Small intestine (tissue), 7 donors: Measurements from ENCODE around the gene MDGA2. TPM values are rescaled to one million over a fixed set of nuclear protein-coding genes. Genes with fewer than 3 reads are reported as not detected.

Source experiments
- DNase-seq, 2 donors: peaks; one replicate each; pipeline versions ENCODE4 v3.0.0 to v3.0.0-alpha.2; 2013
- FAIRE-seq: peaks from 2 replicates; lab custom pipeline; 2012; peaks lifted over from hg19 to GRCh38; lab: Jason Lieb, UNC
- H3K27ac ChIP-seq, 3 donors: one replicate each; pipeline ENCODE4 v1.5.1; 2013; ENCODE audit warnings: low read length in 2 of 3, mild to moderate bottlenecking in 2 of 3, control low read depth in 1 of 3, inconsistent platforms in 1 of 3, low read depth in 1 of 3, moderate library complexity in 1 of 3
- H3K27me3 ChIP-seq, 3 donors: one replicate each; pipeline ENCODE4 v1.6.1; 2013; ENCODE audit warnings: low read length in 3 of 3, inconsistent platforms in 1 of 3; ENCODE audit not compliant: control insufficient read depth in 3 of 3, insufficient read depth in 3 of 3
- H3K36me3 ChIP-seq, 3 donors: one replicate each; pipeline ENCODE4 v1.6.1; 2013; ENCODE audit warnings: low read length in 3 of 3, inconsistent platforms in 1 of 3, low read depth in 1 of 3, mild to moderate bottlenecking in 1 of 3, moderate library complexity in 1 of 3; ENCODE audit not compliant: control insufficient read depth in 3 of 3, insufficient read depth in 2 of 3
- H3K4me1 ChIP-seq, 3 donors: one replicate each; pipeline ENCODE4 v1.6.1; 2013; ENCODE audit warnings: low read length in 2 of 3, inconsistent platforms in 1 of 3, low read depth in 1 of 3, mild to moderate bottlenecking in 1 of 3, moderate library complexity in 1 of 3; ENCODE audit not compliant: control insufficient read depth in 3 of 3, insufficient read depth in 2 of 3
- H3K4me3 ChIP-seq, 3 donors: one replicate each; pipeline ENCODE4 v1.5.1; 2013; ENCODE audit warnings: low read length in 3 of 3, control low read depth in 1 of 3, inconsistent platforms in 1 of 3, low read depth in 1 of 3, mild to moderate bottlenecking in 1 of 3, moderate library complexity in 1 of 3
- H3K9me3 ChIP-seq, 2 donors: one replicate each; pipeline ENCODE4 v1.6.1; 2013; ENCODE audit warnings: low read depth in 1 of 2, low read length in 1 of 2; ENCODE audit not compliant: control insufficient read depth in 2 of 2, insufficient read depth in 1 of 2
- WGBS, 3 donors: extraction: QIAGEN DNeasy Blood & Tissue Kit; methylation state at CpG; one replicate each; pipeline ENCODE4 v1.1.7; 2013; 5-methylcytosine and 5-hydroxymethylcytosine counted together
- polyA plus RNA-seq, 4 donors: library from polyadenylated mRNA; stranded (reverse) in 3 of 4; unstranded in 1 of 4; fragments of 200-250 nt in 3 of 4; fragments of 120-200 nt in 1 of 4; gene quantifications; one replicate each; pipeline versions ENCODE4 v1.2.1 to v1.2.3, GENCODE V29; 2013
- donor health status: healthy with polysubstance abuse.
- donor health status: control.
- donor health status: control.
- donor health status: Bipolar disorder and iron deficiency.
- donor health status: healthy.

Gene MDGA2
- polyA plus RNA-seq, 4 donors: 0.01 to 0.06 TPM; not detected in 2

DNA sequence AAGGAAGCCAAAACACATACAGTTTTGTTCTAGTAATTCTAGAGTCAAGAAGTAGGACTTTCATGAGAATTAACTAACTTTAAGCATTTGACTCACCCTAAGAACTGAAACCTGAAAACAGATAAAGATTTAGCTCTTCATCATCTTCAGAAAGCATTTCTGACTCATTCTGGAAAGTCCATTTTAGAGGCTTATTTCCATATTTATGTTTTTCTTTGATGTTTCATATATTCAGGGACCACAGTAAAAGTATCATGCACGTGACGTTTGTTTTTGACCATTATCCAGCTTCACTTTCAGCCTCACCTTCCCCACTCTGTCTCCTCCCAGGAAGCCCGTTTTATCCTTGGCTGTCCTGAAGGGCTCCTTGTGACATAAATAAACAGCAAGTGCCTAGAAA is 79.2 kb downstream of the MDGA2 start:
- Histone ChIP-seq H3K36me3 (no peaks in the 10 kb centered on the region), H3K27ac (no peak overlapping the region), H3K4me3 (no peak overlapping the region), H3K4me1 (no peaks in the 10 kb centered on the region), H3K27me3 (no peaks in the 10 kb centered on the region), H3K9me3 (no peaks in the 10 kb centered on the region)
- FAIRE-seq: no peak
- WGBS, 3 donors: 53 to 66% (median 64%) methylated on average over 3 of the region's 3 CpGs
- DNase-seq: no peak

DNA sequence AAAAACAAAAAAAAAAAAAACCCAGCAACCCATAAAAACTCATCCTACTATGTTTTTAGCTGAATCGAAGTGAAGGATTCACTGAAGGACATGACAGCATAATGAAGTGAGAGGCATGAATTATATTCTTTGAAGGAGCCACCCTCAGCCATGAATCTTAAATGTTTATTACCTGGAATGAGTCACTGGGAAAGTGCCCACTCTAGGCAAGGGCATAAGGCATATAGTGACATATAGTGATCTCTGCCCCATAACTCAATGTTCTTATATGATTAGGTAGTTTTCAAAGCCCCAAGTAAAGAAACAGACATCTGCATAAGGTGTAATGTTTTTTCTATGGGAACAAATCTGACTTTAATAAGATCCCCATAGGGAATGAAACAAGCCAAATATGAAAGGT is 79.9 kb downstream of the MDGA2 start:
- FAIRE-seq (no peak), DNase-seq (no peak)
- H3K9me3 ChIP-seq: no peaks in the 10 kb centered on the region
- no peak overlapping the region for H3K4me3 ChIP-seq
- WGBS, 3 donors: 74 to 86% (median 83%) methylated on average over 1 of the region's 1 CpG
- H3K27me3 ChIP-seq: no peaks in the 10 kb centered on the region
- no peaks in the 10 kb centered on the region for H3K4me1 ChIP-seq
- H3K27ac ChIP-seq: no peak overlapping the region
- H3K36me3 ChIP-seq: no peaks in the 10 kb centered on the region

DNA sequence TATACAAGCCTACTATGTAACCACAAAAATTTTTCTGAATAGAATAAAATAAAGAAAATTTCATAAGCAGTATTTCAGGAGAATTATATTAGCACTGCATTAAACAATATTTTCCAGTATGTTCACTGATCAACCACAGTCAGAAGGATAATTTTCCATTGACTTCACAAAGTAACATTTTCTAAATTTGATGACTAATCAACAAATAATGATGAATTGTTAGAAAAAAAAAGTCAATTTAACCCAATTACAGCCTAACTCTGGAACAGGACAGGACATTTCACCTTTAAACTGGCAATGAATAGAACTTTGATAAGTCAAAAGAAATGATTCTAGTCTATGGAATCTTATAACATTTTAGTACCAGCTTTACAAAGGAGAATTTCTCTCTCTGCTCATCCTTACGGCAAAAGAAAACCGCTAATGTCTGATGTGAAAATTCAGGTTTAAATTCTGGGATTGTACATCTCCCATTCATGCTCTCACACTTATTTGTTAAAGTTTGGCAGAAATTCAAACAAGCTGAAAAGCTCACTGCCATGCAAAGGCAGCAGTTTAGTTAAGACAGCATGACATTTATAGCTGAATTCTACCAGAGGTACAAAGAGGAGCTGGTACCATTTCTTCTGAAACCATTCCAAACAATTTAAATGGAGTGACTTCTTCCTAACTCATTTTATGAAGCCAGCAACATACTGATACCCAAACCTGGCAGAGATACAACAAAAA is 84.5 kb downstream of the MDGA2 start:
- no peaks in the 10 kb centered on the region for H3K27me3 ChIP-seq
- H3K4me1 ChIP-seq: no peaks in the 10 kb centered on the region
- H3K9me3 ChIP-seq: no peaks in the 10 kb centered on the region
- FAIRE-seq: no peak
- 33 to 44% (median 37%) methylated on average over 2 of the region's 2 CpGs for WGBS, 3 donors
- no peak overlapping the region for H3K27ac ChIP-seq
- DNase-seq: no peak
- H3K4me3 ChIP-seq: no peak overlapping the region
- H3K36me3 ChIP-seq: no peaks in the 10 kb centered on the region

DNA sequence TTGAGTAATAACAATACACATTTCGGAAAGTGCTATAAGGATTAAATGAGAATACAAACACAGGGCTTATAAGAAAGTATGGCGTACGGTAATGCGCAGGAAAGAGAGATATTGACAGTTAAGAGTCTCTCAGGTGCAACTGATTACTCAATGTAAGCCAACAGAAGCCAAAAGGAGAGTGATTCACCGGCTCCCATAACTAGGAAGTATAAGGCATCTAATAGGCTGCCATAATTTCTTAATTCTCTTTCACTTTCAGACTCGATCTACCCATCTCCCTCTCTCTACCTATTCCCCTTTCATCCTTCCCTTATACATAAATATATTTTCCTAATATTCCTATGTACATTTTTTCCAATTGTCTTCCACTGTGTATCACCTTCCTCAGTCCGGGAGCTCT is 90.0 kb downstream of the MDGA2 start:
- Histone ChIP-seq H3K9me3 (no peaks in the 10 kb centered on the region), H3K27me3 (no peaks in the 10 kb centered on the region), H3K4me1 (no peaks in the 10 kb centered on the region), H3K36me3 (no peaks in the 10 kb centered on the region), H3K27ac (no peak overlapping the region), H3K4me3 (no peak overlapping the region)
- WGBS, 3 donors: 77 to 90% (median 77%) methylated on average over 7 of the region's 7 CpGs
- DNase-seq (no peak), FAIRE-seq (no peak)

DNA sequence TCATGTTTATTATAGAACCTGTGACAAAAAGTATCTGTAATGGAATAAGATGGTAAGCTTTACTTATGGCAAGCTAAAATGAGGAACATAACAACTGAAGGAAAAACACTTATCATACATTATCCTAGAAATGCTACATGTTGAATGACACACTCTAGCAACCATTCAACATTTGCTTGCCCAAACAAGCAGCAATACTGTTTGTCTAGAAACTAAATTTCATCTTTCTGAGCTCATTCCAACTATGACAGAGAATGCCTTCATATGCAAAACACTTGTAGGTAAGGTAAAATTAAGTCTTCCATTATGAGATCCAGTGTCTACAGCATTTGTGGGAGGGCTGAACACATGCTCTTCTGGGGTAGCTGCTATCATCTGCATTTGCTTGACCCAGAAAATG is 108.1 kb downstream of the MDGA2 start:
- H3K4me1 ChIP-seq: no peaks in the 10 kb centered on the region
- FAIRE-seq (no peak), DNase-seq (no peak)
- H3K27me3 ChIP-seq: no peaks in the 10 kb centered on the region
- no peaks in the 10 kb centered on the region for H3K36me3 ChIP-seq
- no peak overlapping the region for H3K27ac ChIP-seq
- H3K4me3 ChIP-seq: no peak overlapping the region
- H3K9me3 ChIP-seq: no peaks in the 10 kb centered on the region

DNA sequence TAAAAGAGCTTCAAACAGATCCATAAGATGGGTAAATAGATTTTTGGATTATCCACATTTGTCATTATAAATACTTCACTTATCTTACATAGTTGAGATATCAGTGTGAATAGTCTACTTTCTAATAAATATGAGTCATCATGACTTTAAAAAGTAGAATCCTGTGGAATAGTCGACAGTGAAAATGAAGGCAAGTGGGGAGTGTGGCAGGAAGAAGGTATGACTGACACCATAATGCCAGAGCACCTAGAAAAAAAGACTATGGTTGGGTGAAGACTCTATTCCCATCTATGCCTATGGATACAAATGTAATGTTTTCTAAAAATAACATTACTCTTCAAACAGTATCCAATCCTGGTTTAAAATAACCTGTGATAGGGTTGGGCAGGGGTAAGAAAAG is 117.5 kb downstream of the MDGA2 start:
- Histone ChIP-seq H3K36me3 (no peaks in the 10 kb centered on the region), H3K4me1 (no peaks in the 10 kb centered on the region), H3K4me3 (no peak overlapping the region), H3K27ac (no peak overlapping the region), H3K9me3 (no peaks in the 10 kb centered on the region), H3K27me3 (no peaks in the 10 kb centered on the region)
- FAIRE-seq: no peak
- DNase-seq: no peak
- WGBS, 3 donors: 23 to 38% (median 30%) methylated on average over 1 of the region's 1 CpG

DNA sequence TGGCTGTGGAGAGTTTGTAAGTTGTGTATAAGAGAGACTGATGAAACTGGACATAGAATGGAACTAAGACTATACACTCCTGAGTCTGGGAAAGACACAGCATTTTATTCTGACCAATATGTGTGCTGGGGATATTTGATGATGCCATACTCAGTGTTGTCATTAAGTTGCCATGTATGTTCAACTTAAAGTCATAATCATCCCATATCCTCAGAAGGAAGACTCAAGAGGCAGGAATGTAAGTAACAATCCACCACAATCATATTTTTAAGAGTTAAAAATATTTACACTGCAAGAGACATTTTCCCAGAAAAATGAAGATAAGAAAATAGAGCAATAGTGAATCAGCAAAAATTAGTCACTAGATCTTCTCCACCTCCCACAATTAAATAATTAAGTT is 120.1 kb downstream of the MDGA2 start:
- Histone ChIP-seq H3K4me3 (no peak overlapping the region), H3K27ac (no peak overlapping the region), H3K36me3 (no peaks in the 10 kb centered on the region), H3K9me3 (no peaks in the 10 kb centered on the region), H3K4me1 (no peaks in the 10 kb centered on the region), H3K27me3 (no peaks in the 10 kb centered on the region)
- no peak for DNase-seq
- FAIRE-seq: no peak

DNA sequence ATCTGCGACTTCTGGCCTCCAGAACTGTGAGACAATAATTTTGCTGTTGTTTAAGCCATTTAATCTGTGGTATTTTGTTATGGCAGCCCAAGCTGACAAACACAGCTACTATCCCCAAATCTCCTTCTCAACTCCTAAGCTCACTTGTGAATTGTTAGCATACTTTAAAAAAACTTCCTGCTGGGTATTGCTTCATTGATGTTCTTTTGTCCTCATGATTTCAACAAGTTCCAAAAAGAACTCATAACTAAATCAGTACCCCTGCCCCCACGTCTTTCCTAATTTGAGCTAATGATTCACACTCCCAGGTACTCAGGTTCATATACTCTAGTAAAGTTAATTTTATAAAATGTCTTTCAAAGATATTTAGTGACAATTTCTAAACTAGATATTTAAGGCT is 125.5 kb downstream of the MDGA2 start:
- Histone ChIP-seq H3K27me3 (no peaks in the 10 kb centered on the region), H3K36me3 (no peaks in the 10 kb centered on the region), H3K4me1 (no peaks in the 10 kb centered on the region), H3K9me3 (no peaks in the 10 kb centered on the region), H3K27ac (no peak overlapping the region), H3K4me3 (no peak overlapping the region)
- 45 to 74% (median 60%) methylated on average over 2 of the region's 2 CpGs for WGBS, 3 donors
- DNase-seq (no peak), FAIRE-seq (no peak)

DNA sequence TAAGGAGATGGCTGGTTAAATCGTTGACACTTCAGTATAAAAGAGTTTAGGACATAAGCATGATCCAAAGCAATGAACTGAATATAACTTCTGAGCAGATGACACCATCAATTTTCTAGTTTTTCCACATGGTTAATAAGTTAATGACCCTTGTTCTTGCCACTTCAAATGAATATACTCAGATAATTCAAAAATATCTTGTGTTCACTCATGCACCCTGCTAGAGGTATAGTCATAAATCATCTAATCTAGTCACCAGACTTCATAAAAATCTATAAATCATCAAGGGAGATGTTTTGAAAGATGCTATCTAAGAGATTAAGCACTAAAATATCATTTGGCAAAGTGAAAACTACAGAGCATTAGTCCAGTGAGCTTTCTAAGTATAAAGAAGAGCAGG is 131.9 kb downstream of the MDGA2 start:
- H3K36me3 ChIP-seq: no peaks in the 10 kb centered on the region
- no peaks in the 10 kb centered on the region for H3K4me1 ChIP-seq
- FAIRE-seq (no peak), DNase-seq (no peak)
- no peak overlapping the region for H3K27ac ChIP-seq
- H3K9me3 ChIP-seq: no peaks in the 10 kb centered on the region
- H3K27me3 ChIP-seq: no peaks in the 10 kb centered on the region
- 45 to 70% (median 52%) methylated on average over 1 of the region's 1 CpG for WGBS, 3 donors
- no peak overlapping the region for H3K4me3 ChIP-seq
